HepG2 (cell line): ENCODE data around the gene DENND5B. TPM values are rescaled to one million over a fixed set of nuclear protein-coding genes. Genes with fewer than 3 reads are reported as not detected.

Experiments used
- ATAC-seq: fragments of 200-7000 bp; cut with Tn5 transposase; 3 replicates; pipeline ENCODE4 v1.9.1; 2020; ENCODE audit warnings: mild to moderate bottlenecking, moderate library complexity
- BruUV-seq: library from RNA; stranded (reverse); fragments of 400-500 nt; replicated peaks from 2 replicates; lab custom pipeline; 2021; lab: Mats Ljungman, UMichigan
- CTCF ChIA-PET: fragments of 300-600 bp; formaldehyde crosslinking; extraction: SDS; loops from one replicate; lab custom pipeline; 2021; ENCODE audit warnings: low total read pairs, inconsistent platforms, low intra/inter-chr PET ratio; lab: Yijun Ruan, JAX
- POLR2A ChIA-PET: fragments of 350-600 bp; sonication (Branson Sonifier 250); formaldehyde crosslinking; loops from one replicate; lab custom pipeline; 2020; ENCODE audit warnings: antibody characterized with exemption, inconsistent platforms; lab: Yijun Ruan, JAX
- DNase-seq: peaks from one replicate; pipeline ENCODE4 v3.0.0-alpha.2; 2015; ENCODE audit warnings: low spot score
- FAIRE-seq: peaks from 3 replicates; lab custom pipeline; 2011; peaks lifted over from hg19 to GRCh38; lab: Jason Lieb, UNC
- H2AFZ ChIP-seq: one replicate; pipeline ENCODE4 v1.6.1; 2011; ENCODE audit warnings: low read length, inconsistent platforms
- H3K27ac ChIP-seq: fragments of 300-600 bp; 3 replicates; pipeline ENCODE4 v1.8.0; 2011; ENCODE audit warnings: mixed run types, mild to moderate bottlenecking, mixed read lengths, low read length, inconsistent platforms; ENCODE audit not compliant: insufficient read depth; ENCODE audit errors: extremely low read length
- H3K27me3 ChIP-seq, 2 experiments: fragments of 200-600 bp in 1 of 2; 2 replicates in 1 of 2; 3 replicates in 1 of 2; pipeline versions ENCODE4 v1.6.0 to v1.8.0; 2011; ENCODE audit warnings: low read length in 2 of 2, mild to moderate bottlenecking in 2 of 2, moderate library complexity in 2 of 2, inconsistent platforms in 1 of 2; ENCODE audit not compliant: insufficient read depth in 2 of 2, control insufficient read depth in 1 of 2
- H3K36me3 ChIP-seq, 2 experiments: fragments of 200-600 bp in 1 of 2; replicated peaks in 1 of 2; 2 replicates in 1 of 2; 3 replicates in 1 of 2; pipeline versions ENCODE4 v1.5.1 to v1.8.0; 2011; ENCODE audit warnings: low read length in 2 of 2, inconsistent platforms in 1 of 2; ENCODE audit not compliant: insufficient read depth in 2 of 2, control insufficient read depth in 1 of 2
- H3K4me1 ChIP-seq: 2 replicates; pipeline ENCODE4 v1.5.1; 2012; ENCODE audit warnings: low read length, inconsistent platforms; ENCODE audit not compliant: insufficient read depth
- H3K4me2 ChIP-seq: 2 replicates; pipeline ENCODE4 v1.6.0; 2011; ENCODE audit warnings: low read depth, low read length, inconsistent platforms
- H3K4me3 ChIP-seq, 3 experiments: fragments of 200-600 bp in 1 of 3; sonication (generic), shearing (Covaris generic) in 1 of 3; replicated peaks in 1 of 3; 2 replicates each; pipeline ENCODE4 v1.5.1; 2011 to 2016; ENCODE audit warnings: low read length in 3 of 3, inconsistent platforms in 2 of 3, low read depth in 2 of 3, mild to moderate bottlenecking in 2 of 3, control low read depth in 1 of 3, mixed read lengths in 1 of 3; ENCODE audit not compliant: insufficient read depth in 1 of 3
- H3K79me2 ChIP-seq: one replicate; pipeline ENCODE4 v1.6.1; 2011; ENCODE audit warnings: low read length, inconsistent platforms; ENCODE audit not compliant: insufficient read depth
- H3K9ac ChIP-seq: 2 replicates; pipeline ENCODE4 v1.6.0; 2011; ENCODE audit warnings: mild to moderate bottlenecking, low read depth, low read length, inconsistent platforms; ENCODE audit not compliant: insufficient read depth
- H3K9me3 ChIP-seq: 2 replicates; pipeline ENCODE4 v1.5.1; 2012; ENCODE audit warnings: mild to moderate bottlenecking, low read length
- H4K20me1 ChIP-seq: 2 replicates; pipeline ENCODE4 v1.6.0; 2011; ENCODE audit warnings: inconsistent platforms, mild to moderate bottlenecking, low read length, moderate library complexity; ENCODE audit not compliant: insufficient read depth
- AHR ChIP-seq: IDR thresholded peaks from 2 replicates; pipeline ENCODE4 v1.6.1; 2018; ENCODE audit warnings: missing genetic modification reagents, missing compliant biosample characterization
- TCF12 ChIP-seq, 2 experiments: fragments of 450-650 bp in 1 of 2; sonication (generic) in 1 of 2; formaldehyde crosslinking in 1 of 2; IDR thresholded peaks; 2 replicates each; pipeline versions ENCODE4 v1.6.1 to v1.8.0; 2017 to 2022; ENCODE audit warnings: antibody characterized with exemption in 1 of 2, mild to moderate bottlenecking in 1 of 2, missing genetic modification reagents in 1 of 2, moderate library complexity in 1 of 2
- WGBS: methylation state at CpG from one replicate; pipeline ENCODE4 v1.1.6; 2017; ENCODE audit warnings: low lambda C conversion rate; 5-methylcytosine and 5-hydroxymethylcytosine counted together
- in situ Hi-C: cut with HindIII; loops from 2 replicates; pipeline ENCODE4 v1.10.0; 2017; ENCODE audit warnings: low pct_unique_long_range_greater_than_20kb; ENCODE audit not compliant: extremely low pct_ligation_motif_present
- intact Hi-C: fragments of 100-400 bp; cut with micrococcal nuclease; formaldehyde crosslinking; loops from one replicate; pipeline ENCODE4 v1.10.0; 2022; ENCODE audit not compliant: unreplicated experiment
- polyA plus RNA-seq, 8 experiments: library from polyadenylated mRNA; depleted of rRNA in 3 of 8; stranded (reverse) in 7 of 8; unstranded in 1 of 8; fragments of >200 nt; fragmentation: Illumina TruSeq in 4 of 8; extraction: Trizol in 4 of 8; gene quantifications; 2 replicates each; pipeline versions ENCODE4 v1.2.1 to v1.2.3, GENCODE V29; 2011 to 2016; ENCODE audit warnings: low read depth in 4 of 8, missing spikeins in 1 of 8, mixed read lengths in 1 of 8; ENCODE audit not compliant: insufficient read depth in 1 of 8
- total RNA-seq, 5 experiments: library from RNA; depleted of rRNA; stranded (reverse); fragments of >200 nt; fragmentation: Illumina TruSeq; extraction: Trizol; gene quantifications; 2 replicates each; pipeline ENCODE4 v1.2.3, GENCODE V29; 2016; ENCODE audit warnings: low read depth in 1 of 5

Gene DENND5B
- total and polyA plus RNA-seq, 2 of the 13 experiments (the other 11 are each of a cell fraction or from before 2014, with no cell fraction given) = 14.7 to 18.7 TPM

DNA sequence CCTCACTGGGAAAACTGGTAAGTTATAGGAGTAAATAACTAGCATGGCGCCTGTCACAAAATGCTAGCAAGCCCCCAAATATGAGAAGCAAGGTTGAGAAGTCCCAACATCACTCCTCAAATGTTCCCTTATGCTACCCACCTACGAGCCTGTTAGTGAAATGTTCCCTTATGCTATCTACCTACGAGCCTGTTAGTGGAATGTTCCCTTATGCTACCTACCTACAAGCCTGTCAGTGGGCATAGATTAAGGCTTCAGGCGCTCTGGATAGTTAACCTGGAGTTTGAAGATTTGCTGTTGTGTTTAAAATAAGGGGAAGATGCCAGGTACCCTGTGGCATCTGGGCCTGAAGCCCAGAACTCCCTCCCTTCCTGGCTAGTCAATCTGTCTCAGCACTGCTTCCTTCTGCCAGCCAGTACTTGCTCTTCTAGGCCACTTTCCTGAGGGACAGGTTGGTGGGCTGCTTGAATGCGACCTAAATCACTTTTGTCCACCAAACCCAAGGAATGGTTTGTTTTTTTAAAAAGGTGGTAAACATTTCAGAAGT lies 197.9 kb downstream of the DENND5B start:
- POLR2A ChIA-PET = no interaction called here

DNA sequence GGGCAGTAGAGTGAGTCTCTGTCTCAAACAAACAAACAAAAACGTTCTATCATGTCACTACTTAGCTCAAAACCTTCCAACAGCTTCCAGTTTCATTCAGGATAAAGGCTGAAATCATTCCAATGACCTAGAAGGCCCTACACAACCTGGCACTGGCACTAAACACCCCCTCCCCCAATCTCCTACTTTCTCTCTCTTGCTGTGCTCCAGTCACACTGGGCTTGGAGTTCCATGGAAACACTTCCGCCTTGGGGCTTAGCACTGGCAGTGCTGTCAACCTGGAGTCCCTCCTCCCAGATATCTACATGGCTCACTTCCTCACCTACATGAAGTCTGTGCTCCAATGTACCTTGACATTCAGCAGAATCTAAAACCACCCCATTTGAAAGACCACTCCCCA lies 199.9 kb downstream of the DENND5B start:
- in situ Hi-C loops (loop anchor here (25.0 kb wide), 1 partner anchor 921 kb away; no protein-coding TSS in a partner anchor), intact Hi-C loops (no loop called here)
- Histone ChIP-seq H3K27me3 (no peaks in the 10 kb centered on the region), H3K36me3 (peaks cover 7 to 46% of the 10 kb centered on the region in 2 experiments), H3K79me2 (no peaks in the 10 kb centered on the region), H2AFZ (no peak overlapping the region), H3K27ac (no peak overlapping the region), H4K20me1 (no peaks in the 10 kb centered on the region), H3K4me3 (no peak overlapping the region), H3K9me3 (no peaks in the 10 kb centered on the region), H3K4me2 (no peak overlapping the region), H3K4me1 (no peaks in the 10 kb centered on the region), H3K9ac (no peak overlapping the region)
- no TSS peak for BruUV-seq
- DNase-seq (no peak), ATAC-seq (no peak), FAIRE-seq (no peak)
- POLR2A ChIA-PET = no interaction called here
- 80% methylated on average over 2 of the region's 2 CpGs for WGBS
- CTCF ChIA-PET = no interaction called here
- TF ChIP-seq AHR (CRISPR knock-in tag) = no peak

More for the DNA sequence above, 197.9 kb downstream of the DENND5B start:
- CTCF ChIA-PET = no interaction called here
- no peaks in the 10 kb centered on the region for H3K9me3 ChIP-seq
- H3K9ac ChIP-seq = no peak overlapping the region
- H4K20me1 ChIP-seq = no peaks in the 10 kb centered on the region
- in situ Hi-C loops = loop anchor here (25.0 kb wide), 1 partner anchor 919 kb away; no protein-coding TSS in a partner anchor
- 92% methylated on average over 5 of the region's 5 CpGs for WGBS
- H2AFZ ChIP-seq = no peak overlapping the region
- intact Hi-C loops = no loop called here
- ATAC-seq (no peak), FAIRE-seq (no peak), DNase-seq (no peak)
- H3K4me1 ChIP-seq = no peaks in the 10 kb centered on the region
- no peak overlapping the region for H3K27ac ChIP-seq
- BruUV-seq = no TSS peak
- TF ChIP-seq TCF12 (IDR thresholded peaks at IDR 0.05) (no peak), TCF12 (CRISPR knock-in tag; IDR thresholded peaks at IDR 0.05) (no peak)
- no peaks in the 10 kb centered on the region for H3K79me2 ChIP-seq
- H3K4me3 ChIP-seq = no peak overlapping the region
- H3K27me3 ChIP-seq = no peaks in the 10 kb centered on the region
- peaks cover 5 to 40% of the 10 kb centered on the region in 2 experiments for H3K36me3 ChIP-seq
- no peak overlapping the region for H3K4me2 ChIP-seq
